HepG2 (cell line): ENCODE measurements around the gene CLBA1. TPM values are rescaled to one million over a fixed set of nuclear protein-coding genes. Genes with fewer than 3 reads are reported as not detected.

ENCODE experiments used
- AGO2 ChIP-seq: fragments of 200-400 bp; formaldehyde crosslinking; optimal IDR thresholded peaks from 2 replicates; pipeline ENCODE3; 2017; ENCODE audit warnings: mild to moderate bottlenecking, low read depth, low read length, moderate library complexity
- ATAD3A ChIP-seq: sonication (generic); formaldehyde crosslinking; IDR thresholded peaks from 2 replicates; pipeline ENCODE4 v1.4.0; 2020; ENCODE audit warnings: missing genetic modification reagents
- ATF3 ChIP-seq: sonication (generic); formaldehyde crosslinking; IDR thresholded peaks from 2 replicates; pipeline ENCODE4 v1.4.0; 2020; ENCODE audit warnings: missing genetic modification reagents
- CBX1 ChIP-seq: IDR thresholded peaks from one replicate; pipeline ENCODE4 v1.6.1; 2016; ENCODE audit warnings: antibody characterized with exemption, low read depth
- DMTF1 ChIP-seq: sonication (generic); formaldehyde crosslinking; IDR thresholded peaks from 2 replicates; pipeline ENCODE4 v1.4.0; 2020; ENCODE audit warnings: mild to moderate bottlenecking, missing genetic modification reagents
- GABPB1 ChIP-seq: IDR thresholded peaks from 2 replicates; pipeline ENCODE4 v1.6.1; 2016; ENCODE audit warnings: mild to moderate bottlenecking, missing genetic modification reagents, moderate library complexity, missing compliant biosample characterization
- HCFC1 ChIP-seq: fragments of 150-350 bp; IDR thresholded peaks from 2 replicates; pipeline ENCODE4 v1.6.1; 2014; ENCODE audit warnings: low read depth, low read length
- KLF11 ChIP-seq: IDR thresholded peaks from 2 replicates; pipeline ENCODE4 v1.6.1; 2016; ENCODE audit warnings: missing compliant biosample characterization
- NFKBIZ ChIP-seq: IDR thresholded peaks from 2 replicates; pipeline ENCODE4 v1.6.1; 2018; ENCODE audit warnings: missing genetic modification reagents, missing compliant biosample characterization
- RFX1 ChIP-seq: fragments of 450-650 bp; IDR thresholded peaks from 2 replicates; pipeline ENCODE4 v1.6.1; 2017
- U2AF2 ChIP-seq: fragments of 200-400 bp; formaldehyde crosslinking; IDR thresholded peaks from 2 replicates; pipeline ENCODE4 v1.6.1; 2017; ENCODE audit warnings: low read depth, mild to moderate bottlenecking, low read length
- ZBTB44 ChIP-seq: sonication (generic); formaldehyde crosslinking; IDR thresholded peaks from 2 replicates; pipeline ENCODE4 v1.4.0; 2020; ENCODE audit warnings: missing genetic modification reagents
- ZGPAT ChIP-seq: IDR thresholded peaks from 2 replicates; pipeline ENCODE4 v1.6.1; 2016; ENCODE audit warnings: mild to moderate bottlenecking
- ZNF205 ChIP-seq: IDR thresholded peaks from 2 replicates; pipeline ENCODE4 v1.6.1; 2018; ENCODE audit warnings: missing biosample characterization, missing genetic modification reagents
- ZNF256 ChIP-seq: sonication (generic); formaldehyde crosslinking; conservative IDR thresholded peaks from 2 replicates; pipeline ENCODE4 v1.4.0; 2020; ENCODE audit warnings: missing genetic modification reagents
- ZNF280D ChIP-seq: sonication (generic); formaldehyde crosslinking; IDR thresholded peaks from 2 replicates; pipeline ENCODE4 v1.5.1; 2020; ENCODE audit warnings: mild to moderate bottlenecking, missing genetic modification reagents
- ZNF629 ChIP-seq: sonication (generic); formaldehyde crosslinking; conservative IDR thresholded peaks from 2 replicates; pipeline ENCODE4 v1.5.0; 2020; ENCODE audit warnings: missing genetic modification reagents
- ZNF670 ChIP-seq: sonication (generic); formaldehyde crosslinking; IDR thresholded peaks from 2 replicates; pipeline ENCODE4 v1.8.0; 2022; ENCODE audit warnings: mild to moderate bottlenecking, missing genetic modification reagents, borderline replicate concordance
- ZNF737 ChIP-seq: sonication (generic); formaldehyde crosslinking; IDR thresholded peaks from 2 replicates; pipeline ENCODE4 v1.5.0; 2020; ENCODE audit warnings: missing genetic modification reagents, mild to moderate bottlenecking, borderline replicate concordance
- ZNF770 ChIP-seq: sonication (generic); formaldehyde crosslinking; IDR thresholded peaks from 2 replicates; pipeline ENCODE4 v1.5.0; 2020; ENCODE audit warnings: mild to moderate bottlenecking, missing genetic modification reagents
- polyA plus RNA-seq, 8 experiments: library from polyadenylated mRNA; depleted of rRNA in 3 of 8; stranded (reverse) in 7 of 8; unstranded in 1 of 8; fragments of >200 nt; fragmentation: Illumina TruSeq in 4 of 8; extraction: Trizol in 4 of 8; gene quantifications; 2 replicates each; pipeline versions ENCODE4 v1.2.1 to v1.2.3, GENCODE V29; 2011 to 2016; ENCODE audit warnings: low read depth in 4 of 8, missing spikeins in 1 of 8, mixed read lengths in 1 of 8; ENCODE audit not compliant: insufficient read depth in 1 of 8
- total RNA-seq, 5 experiments: library from RNA; depleted of rRNA; stranded (reverse); fragments of >200 nt; fragmentation: Illumina TruSeq; extraction: Trizol; gene quantifications; 2 replicates each; pipeline ENCODE4 v1.2.3, GENCODE V29; 2016; ENCODE audit warnings: low read depth in 1 of 5

Gene CLBA1
- total and polyA plus RNA-seq, 2 of the 13 experiments (the other 11 are each of a cell fraction or from before 2014, with no cell fraction given): 1.2 to 1.4 TPM

- TF ChIP-seq ZBTB44 (CRISPR knock-in tag) (no peak), ZNF205 (CRISPR knock-in tag) (no peak), ATAD3A (CRISPR knock-in tag) (no peak), ZNF256 (CRISPR knock-in tag) (no peak), NFKBIZ (CRISPR knock-in tag) (no peak), ATF3 (CRISPR knock-in tag) (no peak), ZNF770 (CRISPR knock-in tag) (peak; percentile 75), U2AF2 (no peak), HCFC1 (no peak), ZNF629 (peak; percentile 60), ZNF737 (CRISPR knock-in tag) (no peak), ZNF670 (CRISPR knock-in tag) (no peak), GABPB1 (CRISPR knock-in tag) (peak; percentile 18; the same call in 1 of the 2 replicates), ZNF280D (no peak), ZGPAT (CRISPR knock-in tag) (no peak), CBX1 (no peak), KLF11 (CRISPR knock-in tag) (no peak), DMTF1 (CRISPR knock-in tag) (no peak), RFX1 (no peak), AGO2 (no peak)
These were observed 18.0 kb upstream of the CLBA1 start (continued) for GRCh38 chr14:104967386-104968152.
